ENCODE data around the gene TBL2.
A peak's percentile ranks its signal among the peaks of the same experiment; 100 is the strongest.
"Not testable (repeated sequence)": the region's sequence is repeated elsewhere in the genome, so short reads cannot be mapped to it uniquely, and the experiment has no call there.

The TBL2 gene

GRCh38 chr7:73570521-73570920, 7.9 kb downstream of the TBL2 start:
- DNase-seq (ENCODE audit: low spot score) = no peak

- no peak for DNase-seq (ENCODE audit: low spot score)
These were observed 9.3 kb downstream of the TBL2 start for GRCh38 chr7:73569042-73569608.

DNA sequence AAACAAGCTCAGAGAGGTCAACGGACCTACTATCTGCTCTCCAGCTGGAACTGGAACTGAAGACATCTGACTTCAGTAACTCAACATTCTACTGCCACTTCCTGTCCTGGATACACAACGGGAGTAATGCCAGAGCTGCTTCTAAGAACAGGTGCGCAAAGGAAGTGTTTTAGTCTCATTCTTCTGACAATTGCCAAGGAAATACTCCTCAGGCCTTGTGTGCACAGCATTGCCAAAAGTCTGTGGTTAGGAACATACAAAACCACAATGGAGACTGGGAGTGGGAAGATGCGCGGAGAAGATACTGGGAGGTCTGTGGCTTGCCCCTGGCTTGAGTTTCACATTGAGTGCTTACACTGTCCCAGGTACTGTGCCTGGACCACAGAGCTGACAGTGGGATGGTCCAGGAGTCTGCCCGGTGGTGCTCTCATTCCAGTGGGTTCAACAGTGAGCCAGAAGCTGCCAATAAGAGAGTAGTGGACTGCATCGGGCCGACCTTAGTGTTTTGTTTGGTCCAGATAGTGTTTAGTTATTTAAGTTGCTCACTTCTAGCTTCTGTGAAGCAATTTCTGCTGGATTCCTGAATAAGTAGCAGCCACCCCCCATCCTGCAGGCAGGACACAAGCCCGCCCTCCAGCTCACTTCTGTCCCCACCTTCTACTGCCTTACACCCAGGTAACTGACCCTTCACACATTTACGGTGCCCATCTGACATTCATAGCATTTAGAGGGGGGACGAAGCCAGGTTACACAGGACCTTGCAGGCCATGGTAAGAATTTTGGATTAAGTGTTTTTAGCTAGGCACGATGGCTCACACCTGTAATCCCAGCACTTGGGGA, 10.3 kb downstream of the TBL2 start:
- no peak for DNase-seq (ENCODE audit: low spot score)

DNA sequence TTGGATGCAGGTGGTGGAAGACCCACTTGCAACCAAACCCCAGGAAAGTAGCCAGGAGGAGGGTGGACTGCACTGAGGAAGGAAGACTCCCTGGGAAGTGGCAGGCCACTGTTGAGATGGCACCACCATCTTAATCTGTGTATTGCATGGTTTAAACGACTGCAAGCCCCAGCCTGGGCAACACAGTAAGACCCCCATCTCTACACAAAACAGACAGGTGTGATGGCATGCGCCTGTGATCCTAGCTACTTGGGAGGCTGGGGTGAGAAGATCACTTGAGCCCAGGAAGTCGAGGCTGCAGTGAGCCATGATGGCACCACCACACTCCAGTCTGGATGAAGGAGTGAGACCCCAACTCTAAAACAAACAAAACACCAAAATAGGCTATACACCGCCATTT, 11.2 kb downstream of the TBL2 start:
- DNase-seq (ENCODE audit: low spot score) = no peak

- not testable (repeated sequence) for DNase-seq (ENCODE audit: low spot score)
These were observed 11.9 kb downstream of the TBL2 start for GRCh38 chr7:73566431-73566830.

GRCh38 chr7:73565675-73566340, 12.6 kb downstream of the TBL2 start:
- no peak for DNase-seq (ENCODE audit: low spot score)

GRCh38 chr7:73560109-73560835, 18.1 kb downstream of the TBL2 start:
- DNase-seq (ENCODE audit: low spot score) = no peak

GRCh38 chr7:73557397-73558257, 20.8 kb downstream of the TBL2 start, which contains the start of gene BCL7B:
BCL7B (minus strand) TSS chr7:73557690; CDS start chr7:73557578, 112 bp downstream.
- DNase-seq (ENCODE audit: low spot score) = peak; percentile 61

- peak; percentile 85 for DNase-seq (ENCODE audit: low spot score)
These were observed 21.3 kb downstream of the TBL2 start for GRCh38 chr7:73557108-73557396.

DNA sequence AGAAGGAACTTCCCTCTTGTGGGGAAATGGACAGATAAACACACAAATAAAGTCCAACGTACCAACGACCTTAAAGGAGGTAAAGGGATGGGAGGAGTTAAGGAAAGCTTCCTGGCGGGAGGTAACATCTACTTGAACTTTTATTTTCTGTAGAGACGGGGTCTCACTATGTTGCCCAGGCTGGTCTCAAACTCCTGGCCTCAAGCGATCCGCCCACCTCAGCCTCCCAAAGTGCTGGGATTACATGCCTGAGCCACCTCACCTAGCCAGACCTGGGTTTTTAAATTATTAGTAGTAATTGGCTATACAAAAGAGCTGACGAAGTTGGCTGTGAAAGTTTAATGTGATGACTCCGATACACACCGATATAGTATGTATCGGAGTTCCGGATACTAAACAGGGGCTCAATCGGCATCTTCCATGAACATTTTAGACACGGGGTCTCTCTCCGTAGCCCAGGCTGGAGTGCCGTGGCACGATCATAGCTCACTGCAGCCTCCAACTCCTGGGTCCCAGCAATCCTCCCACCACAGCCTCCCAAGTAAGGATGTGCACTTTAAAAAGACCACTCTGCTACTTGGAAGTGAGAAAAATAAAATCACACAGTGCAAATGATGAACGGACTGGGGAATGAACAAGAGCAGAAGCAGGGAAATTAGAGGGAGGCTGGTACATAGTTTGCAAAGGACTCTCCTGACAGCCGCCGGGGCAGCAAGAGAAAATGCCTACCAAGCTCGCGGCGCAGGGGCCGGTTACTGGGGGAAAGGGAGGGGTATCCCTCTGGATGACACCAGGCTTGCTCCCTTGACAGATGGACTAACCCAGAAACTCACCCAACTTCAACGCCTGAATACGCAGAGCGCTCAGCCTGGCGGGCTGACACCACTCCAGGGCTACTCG, 21.9 kb downstream of the TBL2 start:
- DNase-seq (ENCODE audit: low spot score) = no peak

- no peak for DNase-seq (ENCODE audit: low spot score)
These were observed 22.9 kb downstream of the TBL2 start for GRCh38 chr7:73555411-73555982.

DNA sequence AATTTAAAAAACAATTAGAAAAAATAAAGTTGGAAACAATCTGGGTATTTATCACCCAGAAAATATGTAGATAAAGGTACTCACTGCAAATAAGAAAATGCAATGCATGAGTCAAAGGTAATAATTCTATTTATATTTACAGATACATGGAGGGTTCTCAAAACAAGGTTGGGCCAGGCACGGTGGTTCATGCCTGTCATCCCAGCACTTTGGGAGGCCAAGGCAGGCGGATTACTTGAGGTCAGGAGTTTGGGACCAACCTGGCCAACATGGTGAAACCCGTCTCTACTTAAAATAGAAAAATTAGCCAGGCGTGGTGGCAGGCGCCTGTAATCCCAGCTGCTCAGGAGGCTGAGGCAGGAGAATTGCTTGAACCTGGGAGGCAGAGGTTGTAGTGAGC, 28.3 kb downstream of the TBL2 start:
- not testable (repeated sequence) for DNase-seq (ENCODE audit: low spot score)

GRCh38 chr7:73549176-73549575, 29.2 kb downstream of the TBL2 start:
- DNase-seq (ENCODE audit: low spot score) = no peak

GRCh38 chr7:73547841-73548240, 30.5 kb downstream of the TBL2 start:
- DNase-seq (ENCODE audit: low spot score) = no peak

DNA sequence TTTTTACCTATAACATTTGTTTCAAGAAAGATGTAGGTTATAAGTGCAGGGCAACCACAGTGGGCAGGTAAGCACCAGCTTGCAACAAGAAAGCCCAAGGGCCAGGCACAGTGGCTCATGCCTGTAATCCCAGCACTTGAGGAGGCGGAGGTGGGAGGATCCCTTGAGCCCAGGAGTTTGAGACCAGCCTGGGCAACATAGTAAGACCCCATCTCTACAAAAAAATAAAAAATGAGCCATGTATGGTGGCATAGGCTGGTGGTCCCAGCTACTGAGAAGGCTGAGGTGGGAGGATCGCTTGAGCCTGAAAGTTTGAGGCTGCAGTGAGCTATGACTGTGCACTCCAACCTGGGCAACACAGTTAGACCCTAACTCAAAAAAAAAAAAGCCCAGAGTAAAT, 33.7 kb downstream of the TBL2 start:
- DNase-seq (ENCODE audit: low spot score) = no peak

GRCh38 chr7:73541722-73542121, 36.7 kb downstream of the TBL2 start:
- no peak for DNase-seq (ENCODE audit: low spot score)

DNA sequence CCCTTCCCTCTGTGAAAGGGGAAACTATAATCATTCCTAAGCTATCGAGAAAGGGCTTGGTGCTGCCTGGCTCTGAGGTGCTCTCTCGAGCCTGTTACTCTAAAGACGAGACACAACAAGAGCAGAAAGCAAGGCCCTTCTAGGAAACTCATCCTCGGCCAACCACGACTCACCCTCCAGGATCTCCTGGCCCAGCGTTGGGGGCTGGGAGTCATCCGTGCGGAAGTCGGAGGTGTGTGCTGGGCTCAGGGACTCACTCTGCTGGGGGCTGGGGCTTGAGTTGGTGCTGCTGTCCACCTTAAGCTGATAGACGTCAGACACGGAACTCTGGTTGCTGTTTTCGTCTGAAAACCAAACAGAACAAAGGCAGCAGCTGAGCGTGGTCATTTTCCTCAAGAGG, 38.7 kb downstream of the TBL2 start:
- DNase-seq (ENCODE audit: low spot score) = no peak

DNA sequence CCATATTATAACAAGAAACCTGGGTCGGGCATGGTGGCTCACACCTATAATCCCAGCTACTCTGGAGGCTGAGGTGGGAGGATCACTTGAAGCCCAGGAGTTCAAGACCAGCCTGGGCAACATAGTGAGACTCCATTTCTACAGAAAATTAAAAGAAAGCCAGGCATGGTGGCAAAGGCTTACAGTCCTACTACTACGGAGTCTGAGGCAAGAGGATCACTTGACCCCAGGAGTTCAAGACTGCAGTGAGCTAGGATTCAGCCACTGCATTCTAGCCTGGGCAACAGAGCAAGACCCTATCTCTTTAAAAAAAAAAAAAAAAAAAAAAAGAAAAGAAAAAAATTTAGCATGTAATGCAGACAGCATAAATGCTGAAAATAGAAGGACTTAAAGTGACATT, 39.9 kb downstream of the TBL2 start:
- not testable (repeated sequence) for DNase-seq (ENCODE audit: low spot score)

GRCh38 chr7:73537051-73537450, 41.3 kb downstream of the TBL2 start:
- DNase-seq (ENCODE audit: low spot score) = no peak

DNA sequence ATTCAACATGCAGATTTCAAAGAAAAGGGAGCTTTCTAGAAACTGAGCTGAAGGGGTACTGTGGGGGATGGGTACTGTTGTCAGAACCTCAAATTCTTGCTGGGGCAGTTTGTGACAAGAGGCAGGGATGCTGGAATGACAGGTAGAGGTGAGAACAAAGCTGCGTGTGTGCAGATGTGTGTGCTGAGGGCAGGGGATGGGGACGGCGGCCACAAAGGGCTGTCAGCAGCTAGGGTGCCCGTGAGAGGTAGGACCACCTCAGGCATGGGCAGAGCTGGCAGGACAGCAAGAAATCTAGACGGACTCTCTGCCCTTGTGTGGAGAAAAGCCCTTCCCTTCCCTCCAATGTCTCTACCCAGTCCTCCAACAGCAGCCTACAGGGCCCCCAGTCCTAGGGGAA, 41.9 kb downstream of the TBL2 start:
- no peak for DNase-seq (ENCODE audit: low spot score)
